Thyroid gland (tissue), 4 donors: ENCODE results near the gene GTPBP6. TPM values are rescaled to one million over a fixed set of nuclear protein-coding genes. Genes with fewer than 3 reads are reported as not detected.

Source experiments
- DNase-seq, 2 donors: peaks; one replicate each; pipeline ENCODE4 v3.0.0-alpha.2; 2019
- H3K27ac ChIP-seq, 3 donors: fragments of 200-600 bp; sonication (generic); 1 replicate in 2 of 3; 2 replicates in 1 of 3; pipeline ENCODE4 v1.5.1; 2016 to 2019; ENCODE audit warnings: mild to moderate bottlenecking in 1 of 3, moderate library complexity in 1 of 3
- H3K27me3 ChIP-seq: fragments of 200-600 bp; sonication (generic); one replicate; pipeline ENCODE4 v1.5.1; 2019
- H3K36me3 ChIP-seq, 2 donors: fragments of 200-600 bp; sonication (generic); one replicate each; pipeline ENCODE4 v1.5.1; 2016 to 2019
- H3K4me1 ChIP-seq, 2 donors: fragments of 200-600 bp; sonication (generic); one replicate each; pipeline ENCODE4 v1.5.1; 2017 to 2019
- H3K4me3 ChIP-seq, 3 donors: fragments of 200-600 bp; sonication (generic); replicated peaks in 1 of 3; 1 replicate in 2 of 3; 2 replicates in 1 of 3; pipeline ENCODE4 v1.5.1; 2016; ENCODE audit warnings: mild to moderate bottlenecking in 1 of 3
- H3K9me3 ChIP-seq: fragments of 200-600 bp; sonication (generic); one replicate; pipeline ENCODE4 v1.5.1; 2017
- CTCF ChIP-seq, 6 experiments: fragments of 200-600 bp in 3 of 6; fragments of 450-650 bp in 3 of 6; sonication (generic) in 3 of 6; IDR thresholded peaks; one replicate each; pipeline ENCODE4 v1.5.1; 2016 to 2019; ENCODE audit warnings: antibody characterized with exemption in 6 of 6, mild to moderate bottlenecking in 2 of 6, inconsistent platforms in 1 of 6, moderate library complexity in 1 of 6
- POLR2A ChIP-seq, 2 donors: fragments of 450-650 bp; IDR thresholded peaks; one replicate each; pipeline ENCODE4 v1.6.1; 2017; ENCODE audit warnings: antibody characterized with exemption in 2 of 2, mild to moderate bottlenecking in 2 of 2, moderate library complexity in 1 of 2
- WGBS, 2 donors: methylation state at CpG; one replicate each; pipeline ENCODE4 v1.1.5; 2017; 5-methylcytosine and 5-hydroxymethylcytosine counted together
- intact Hi-C: fragments of 100-400 bp; cut with DNase I; formaldehyde crosslinking; loops from one replicate; pipeline ENCODE4 v1.15.1; 2023
- total RNA-seq, 4 donors: library from RNA; depleted of rRNA; stranded (reverse); fragments of >200 nt; gene quantifications; one replicate each; pipeline ENCODE4 v1.2.3, GENCODE V29; 2016

Gene GTPBP6
- total RNA-seq = 10 to 100 TPM; 39.9 to 54.9 (median 47.9) TPM

- DNase-seq = peak; percentile 100
- Histone ChIP-seq H3K4me3 (peak within 1 kb of the TSS; percentile 84 to 91 (median 84)), H3K27me3 (no peaks in the 10 kb centered on the region), H3K4me1 (peaks cover 12 to 15% of the 10 kb centered on the region in 2 donors), H3K27ac (peak within 1 kb of the TSS; percentile 78 to 95 (median 90)), H3K36me3 (peaks cover 7 to 13% of the 10 kb centered on the region in 2 donors), H3K9me3 (no peaks in the 10 kb centered on the region)
- intact Hi-C loops = loop anchor here (5.0 kb wide), 1 partner anchor 68 kb away; the partner anchor contains the start of gene PPP2R3B
- TF ChIP-seq POLR2A (IDR thresholded peaks at IDR 0.05) = peak in 1 of 2 donors; percentile 79
- peak in 1 of 6 experiments; percentile 23 for TF ChIP-seq CTCF (IDR thresholded peaks at IDR 0.05)
- 0 to 1% methylated on average over 10 to 25 of the region's 97 CpGs for WGBS, 2 donors
Observed at GRCh38 chrX:318739-319578, at the start of gene GTPBP6. GTPBP6 (minus strand) TSS chrX:318796; CDS start chrX:318787, 9 bp downstream.

- Histone ChIP-seq H3K27me3 (peaks cover 2% of the 10 kb centered on the region), H3K27ac (no peak overlapping the region), H3K9me3 (no peaks in the 10 kb centered on the region), H3K36me3 (no peaks in the 10 kb centered on the region), H3K4me1 (peaks cover 0 to under 1% of the 10 kb centered on the region in 2 donors), H3K4me3 (no peak overlapping the region)
- no peak for DNase-seq
- intact Hi-C loops = no loop called here
- no peak for TF ChIP-seq POLR2A (IDR thresholded peaks at IDR 0.05)
- TF ChIP-seq CTCF (IDR thresholded peaks at IDR 0.05) = no peak
- WGBS, 2 donors = 60 to 82% methylated on average over 3 to 6 of the region's 17 CpGs
Observed at GRCh38 chrX:367866-368265, 49.3 kb upstream of the GTPBP6 start.

GRCh38 chrX:367349-367748, 48.8 kb upstream of the GTPBP6 start:
- Histone ChIP-seq H3K4me3 (no peak overlapping the region), H3K9me3 (no peaks in the 10 kb centered on the region), H3K36me3 (no peaks in the 10 kb centered on the region), H3K27me3 (no peaks in the 10 kb centered on the region), H3K27ac (no peak overlapping the region), H3K4me1 (no peaks in the 10 kb centered on the region)
- 82 to 87% methylated on average over 16 of the region's 16 CpGs for WGBS, 2 donors
- intact Hi-C loops = no loop called here
- TF ChIP-seq CTCF (IDR thresholded peaks at IDR 0.05) = no peak
- TF ChIP-seq POLR2A (IDR thresholded peaks at IDR 0.05) = no peak
- DNase-seq = no peak

- no peaks in the 10 kb centered on the region for H3K9me3 ChIP-seq
- intact Hi-C loops = no loop called here
- no peaks in the 10 kb centered on the region for H3K27me3 ChIP-seq
- no peaks in the 10 kb centered on the region for H3K4me1 ChIP-seq
- no peak for TF ChIP-seq POLR2A (IDR thresholded peaks at IDR 0.05)
- TF ChIP-seq CTCF (IDR thresholded peaks at IDR 0.05) = no peak
- peaks cover 3 to 4% of the 10 kb centered on the region in 2 donors for H3K36me3 ChIP-seq
- no peak overlapping the region for H3K4me3 ChIP-seq
- H3K27ac ChIP-seq = no peak overlapping the region
- no peak for DNase-seq
- WGBS, 2 donors = 95 to 97% methylated on average over 32 to 33 of the region's 37 CpGs
Observed at GRCh38 chrX:363621-364375, 45.2 kb upstream of the GTPBP6 start.
